Spinal cord (tissue), 10 donors: Measurements from ENCODE around the gene THBS4. TPM values are rescaled to one million over a fixed set of nuclear protein-coding genes. Genes with fewer than 3 reads are reported as not detected.

ENCODE experiments used
- DNase-seq, 6 donors: peaks; one replicate each; pipeline versions ENCODE4 v3.0.0 to v3.0.0-alpha.2; 2013 to 2015; ENCODE audit warnings: low spot score in 6 of 6, low read depth in 4 of 6
- H3K27ac ChIP-seq: one replicate; pipeline ENCODE4 v1.5.1; 2013; ENCODE audit warnings: low read depth, low read length, control low read depth
- H3K27me3 ChIP-seq: one replicate; pipeline ENCODE4 v1.6.1; 2013; ENCODE audit warnings: low read length; ENCODE audit not compliant: control insufficient read depth, insufficient read depth
- H3K36me3 ChIP-seq: one replicate; pipeline ENCODE4 v1.6.1; 2013; ENCODE audit warnings: low read length; ENCODE audit not compliant: control insufficient read depth, insufficient read depth
- H3K4me1 ChIP-seq: one replicate; pipeline ENCODE4 v1.6.1; 2013; ENCODE audit warnings: low read length; ENCODE audit not compliant: control insufficient read depth, insufficient read depth
- H3K4me3 ChIP-seq: one replicate; pipeline ENCODE4 v1.5.1; 2013; ENCODE audit warnings: low read depth, low read length, control low read depth
- H3K9me3 ChIP-seq: one replicate; pipeline ENCODE4 v1.6.1; 2013; ENCODE audit warnings: low read length; ENCODE audit not compliant: control insufficient read depth, insufficient read depth
- WGBS: methylation state at CpG from one replicate; pipeline ENCODE4 v1.1.5; 2013; ENCODE audit warnings: missing lambda C conversion rate; ENCODE audit not compliant: insufficient coverage; 5-methylcytosine and 5-hydroxymethylcytosine counted together
- polyA plus RNA-seq, 2 donors: library from polyadenylated mRNA; unstranded; fragments of 120-200 nt; gene quantifications; one replicate each; pipeline ENCODE4 v1.2.1, GENCODE V29; 2013; ENCODE audit not compliant: insufficient read length in 2 of 2
- total RNA-seq, 2 donors: library from RNA; depleted of rRNA in 1 of 2; stranded (reverse); fragments of 120-200 nt in 1 of 2; fragments of >200 nt in 1 of 2; gene quantifications; one replicate each; pipeline versions ENCODE4 v1.2.3 to v1.2.4, GENCODE V29; 2013 to 2014
- donor health status: healthy.

Gene THBS4
- total and polyA plus RNA-seq, 4 donors: 20.3 to 30.1 (median 24.3) TPM

DNA sequence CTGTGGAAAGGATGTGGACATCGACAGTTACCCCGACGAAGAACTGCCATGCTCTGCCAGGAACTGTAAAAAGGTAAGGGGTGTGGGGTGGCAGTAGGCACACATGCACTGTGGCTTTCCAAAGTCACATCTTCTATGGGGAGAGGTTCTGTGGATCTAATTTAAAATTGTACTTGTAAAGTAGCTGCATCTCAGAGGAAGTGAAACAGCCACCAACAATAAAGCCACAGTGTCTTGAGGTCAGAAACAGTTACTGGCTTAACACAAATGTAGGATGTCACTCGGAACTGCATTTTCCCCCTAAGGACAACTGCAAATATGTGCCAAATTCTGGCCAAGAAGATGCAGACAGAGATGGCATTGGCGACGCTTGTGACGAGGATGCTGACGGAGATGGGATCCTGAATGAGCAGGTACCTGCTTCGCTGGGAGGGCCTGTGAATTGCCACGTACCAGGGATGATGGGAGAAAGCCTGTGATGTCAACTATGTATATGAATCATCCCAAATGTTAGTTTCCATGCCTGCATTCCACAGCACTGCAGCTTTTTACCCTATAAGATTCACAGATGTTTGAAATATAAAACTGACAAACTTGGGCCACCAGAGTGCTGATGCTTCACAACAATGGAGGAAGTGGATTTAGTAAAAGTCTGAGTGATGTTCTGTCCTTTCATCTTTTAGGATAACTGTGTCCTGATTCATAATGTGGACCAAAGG is 35.3 kb downstream of the THBS4 start:
- DNase-seq: no peak
- Histone ChIP-seq H3K27ac (peak overlapping the region; percentile 62), H3K4me1 (peaks cover 12% of the 10 kb centered on the region), H3K4me3 (no peak overlapping the region), H3K9me3 (no peaks in the 10 kb centered on the region), H3K36me3 (peaks cover 16% of the 10 kb centered on the region), H3K27me3 (no peaks in the 10 kb centered on the region)
- WGBS: 31% methylated on average over 3 of the region's 10 CpGs

GRCh38 chr5:80071510-80072021 is 36.4 kb downstream of the THBS4 start:
- H3K4me3 ChIP-seq: no peak overlapping the region
- peaks cover 20% of the 10 kb centered on the region for H3K36me3 ChIP-seq
- no peaks in the 10 kb centered on the region for H3K9me3 ChIP-seq
- H3K27ac ChIP-seq: no peak overlapping the region
- H3K27me3 ChIP-seq: no peaks in the 10 kb centered on the region
- peaks cover 12% of the 10 kb centered on the region for H3K4me1 ChIP-seq
- DNase-seq: no peak
- WGBS: 95% methylated on average over 2 of the region's 2 CpGs

GRCh38 chr5:80072103-80073073 is 37.2 kb downstream of the THBS4 start:
- peaks cover 12% of the 10 kb centered on the region for H3K4me1 ChIP-seq
- no peak overlapping the region for H3K4me3 ChIP-seq
- no peaks in the 10 kb centered on the region for H3K9me3 ChIP-seq
- peaks cover 25% of the 10 kb centered on the region for H3K36me3 ChIP-seq
- no peaks in the 10 kb centered on the region for H3K27me3 ChIP-seq
- no peak overlapping the region for H3K27ac ChIP-seq
- 96% methylated on average over 6 of the region's 10 CpGs for WGBS
- DNase-seq: no peak

- H3K27me3 ChIP-seq: no peaks in the 10 kb centered on the region
- H3K4me3 ChIP-seq: no peak overlapping the region
- H3K36me3 ChIP-seq: peaks cover 24% of the 10 kb centered on the region
- no peaks in the 10 kb centered on the region for H3K9me3 ChIP-seq
- WGBS: 92% methylated on average over 4 of the region's 10 CpGs
- H3K27ac ChIP-seq: no peak overlapping the region
- DNase-seq: no peak
- no peaks in the 10 kb centered on the region for H3K4me1 ChIP-seq
Measured at GRCh38 chr5:80076131-80077050, 41.2 kb downstream of the THBS4 start.

DNA sequence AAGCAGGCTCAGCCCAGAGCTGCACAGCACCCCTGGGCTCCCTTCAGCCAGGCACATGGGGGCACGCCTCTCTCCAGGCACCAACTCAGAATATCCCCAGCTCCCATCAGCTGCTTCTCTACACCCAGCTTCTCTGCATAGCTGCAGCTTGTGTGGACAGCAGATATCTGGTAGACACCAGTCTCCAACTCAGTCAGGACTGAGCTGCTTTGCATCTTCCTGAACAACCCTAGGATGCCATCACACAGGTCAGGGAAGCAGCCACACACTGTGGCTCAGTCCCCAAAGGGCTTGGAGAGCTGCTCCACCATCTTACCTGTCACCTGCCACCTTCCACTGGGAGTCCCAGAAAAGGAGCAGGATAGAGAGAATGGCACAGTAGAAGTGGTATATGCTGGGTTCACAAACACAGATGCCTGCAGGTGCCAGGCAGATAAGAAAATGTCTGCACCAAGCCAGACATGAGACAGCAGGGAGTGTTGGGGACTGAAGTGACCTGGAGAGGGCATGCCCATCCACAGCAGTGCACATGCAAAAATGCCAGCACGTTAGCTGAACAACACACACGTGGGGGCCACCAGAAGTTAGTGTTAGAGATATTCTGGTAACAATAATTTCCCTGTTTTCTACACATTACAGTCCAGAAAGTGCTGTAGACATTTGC is 42.0 kb downstream of the THBS4 start:
- Histone ChIP-seq H3K4me3 (no peak overlapping the region), H3K36me3 (peaks cover 22% of the 10 kb centered on the region), H3K27me3 (no peaks in the 10 kb centered on the region), H3K9me3 (no peaks in the 10 kb centered on the region), H3K27ac (no peak overlapping the region), H3K4me1 (peaks cover 3% of the 10 kb centered on the region)
- WGBS: 100% methylated on average over 1 of the region's 3 CpGs
- DNase-seq: no peak

DNA sequence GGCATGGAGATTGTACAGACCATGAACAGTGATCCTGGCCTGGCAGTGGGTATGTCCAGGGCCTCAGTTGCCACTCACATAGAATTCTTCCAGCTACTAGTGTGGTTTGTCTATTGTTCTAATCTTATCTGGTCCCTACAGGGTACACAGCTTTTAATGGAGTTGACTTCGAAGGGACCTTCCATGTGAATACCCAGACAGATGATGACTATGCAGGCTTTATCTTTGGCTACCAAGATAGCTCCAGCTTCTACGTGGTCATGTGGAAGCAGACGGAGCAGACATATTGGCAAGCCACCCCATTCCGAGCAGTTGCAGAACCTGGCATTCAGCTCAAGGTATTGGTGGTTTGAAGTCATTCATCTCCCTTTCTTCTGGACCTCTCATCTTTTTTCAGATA is 43.8 kb downstream of the THBS4 start:
- Histone ChIP-seq H3K36me3 (peaks cover 18% of the 10 kb centered on the region), H3K27ac (no peak overlapping the region), H3K4me3 (no peak overlapping the region), H3K27me3 (no peaks in the 10 kb centered on the region), H3K4me1 (peaks cover 15% of the 10 kb centered on the region), H3K9me3 (no peaks in the 10 kb centered on the region)
- no peak for DNase-seq
- 100% methylated on average over 2 of the region's 4 CpGs for WGBS

DNA sequence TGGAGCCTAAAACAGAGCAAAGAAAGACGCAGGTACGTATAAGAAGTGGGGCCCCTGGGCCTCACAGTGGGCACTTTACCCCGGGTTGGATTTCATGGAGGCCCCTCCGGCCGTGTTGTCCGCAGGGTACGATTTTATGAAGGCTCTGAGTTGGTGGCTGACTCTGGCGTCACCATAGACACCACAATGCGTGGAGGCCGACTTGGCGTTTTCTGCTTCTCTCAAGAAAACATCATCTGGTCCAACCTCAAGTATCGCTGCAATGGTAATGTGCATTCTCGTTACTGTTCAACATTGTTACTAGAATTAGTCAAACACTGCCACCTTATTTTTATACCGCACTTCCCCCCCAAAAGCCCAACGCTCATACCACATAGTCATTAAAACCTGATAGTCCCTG is 47.1 kb downstream of the THBS4 start:
- Histone ChIP-seq H3K27me3 (no peaks in the 10 kb centered on the region), H3K4me1 (peaks cover 20% of the 10 kb centered on the region), H3K36me3 (peaks cover 10% of the 10 kb centered on the region), H3K27ac (no peak overlapping the region), H3K4me3 (no peak overlapping the region), H3K9me3 (no peaks in the 10 kb centered on the region)
- 76% methylated on average over 15 of the region's 15 CpGs for WGBS
- peak in 1 of 6 donors; percentile 17 for DNase-seq

DNA sequence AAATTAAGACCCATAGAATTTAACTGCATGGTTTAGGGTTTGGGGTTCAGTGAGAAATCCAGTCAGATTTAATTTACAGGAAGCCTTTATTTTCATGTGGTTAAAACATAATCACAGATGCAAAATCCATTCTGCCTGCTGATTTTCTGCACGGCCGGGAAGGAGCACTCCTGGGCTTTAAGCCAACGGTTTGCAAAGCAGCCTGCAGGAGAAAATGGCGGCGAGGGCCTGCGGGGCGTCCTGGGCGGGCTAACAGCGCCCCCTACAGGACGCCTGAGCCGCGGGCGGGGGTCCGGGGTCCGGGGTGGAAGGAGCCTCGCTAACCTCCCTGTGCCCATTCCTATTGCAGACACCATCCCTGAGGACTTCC is 47.6 kb downstream of the THBS4 start:
- H3K27ac ChIP-seq: peak overlapping the region; percentile 53
- WGBS: 2% methylated on average over 16 of the region's 16 CpGs
- no peaks in the 10 kb centered on the region for H3K27me3 ChIP-seq
- H3K4me3 ChIP-seq: no peak overlapping the region
- H3K4me1 ChIP-seq: peaks cover 20% of the 10 kb centered on the region
- peaks cover 9% of the 10 kb centered on the region for H3K36me3 ChIP-seq
- H3K9me3 ChIP-seq: no peaks in the 10 kb centered on the region
- DNase-seq: peak; percentile 47 to 95 (median 70)
